Hematopoietic multipotent progenitor cell treated with erythropoietin and hydrocortisone succinate and interleukin-3 and kit ligand, for 17 days (in vitro differentiated cells): ENCODE measurements around the gene STXBP4.
"Not testable (repeated sequence)": the region's sequence is repeated elsewhere in the genome, so short reads cannot be mapped to it uniquely, and the experiment has no call there.

Source experiments
- DNase-seq: peaks from one replicate; pipeline ENCODE4 v3.0.0-alpha.2; 2015; ENCODE audit warnings: low spot score

The STXBP4 gene

DNA sequence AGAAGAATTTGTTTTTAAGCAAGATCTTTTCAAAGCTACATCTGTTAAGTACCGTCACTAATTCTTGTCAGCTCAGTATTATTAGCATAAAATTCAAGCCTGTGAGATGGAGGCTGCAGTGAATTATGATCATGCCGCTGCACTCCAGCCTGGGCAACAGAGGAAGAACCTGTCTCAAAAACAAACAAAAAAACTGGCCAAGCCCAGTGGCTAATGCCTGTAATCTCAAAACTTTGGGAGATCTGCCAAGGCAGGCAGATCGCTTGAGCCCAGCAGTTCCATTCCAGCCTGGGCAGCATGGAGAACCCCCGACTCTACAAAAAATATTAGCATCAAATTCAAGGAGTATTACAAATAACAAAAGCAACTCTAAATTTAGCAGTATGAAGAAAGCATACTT lies 88.0 kb downstream of the STXBP4 start:
- no peak for DNase-seq

DNA sequence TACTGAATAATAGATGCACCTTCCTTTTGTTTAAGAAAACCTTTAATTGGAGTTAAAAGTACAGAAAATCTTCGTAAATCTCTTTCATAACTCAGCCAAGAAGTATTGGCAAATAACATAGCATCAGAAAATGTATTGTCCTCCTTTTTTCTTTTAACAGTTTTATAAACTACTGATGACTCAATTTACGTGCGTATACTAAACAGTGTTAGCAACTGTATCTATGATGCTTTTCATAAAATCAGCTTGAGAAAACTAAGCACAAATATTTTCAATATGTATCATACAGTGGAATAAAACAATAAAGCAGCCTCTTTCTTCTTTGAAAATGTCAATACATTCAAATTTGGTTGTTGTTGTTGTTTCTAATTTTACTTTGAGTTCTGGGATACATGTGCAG lies 88.6 kb downstream of the STXBP4 start:
- DNase-seq: no peak

DNA sequence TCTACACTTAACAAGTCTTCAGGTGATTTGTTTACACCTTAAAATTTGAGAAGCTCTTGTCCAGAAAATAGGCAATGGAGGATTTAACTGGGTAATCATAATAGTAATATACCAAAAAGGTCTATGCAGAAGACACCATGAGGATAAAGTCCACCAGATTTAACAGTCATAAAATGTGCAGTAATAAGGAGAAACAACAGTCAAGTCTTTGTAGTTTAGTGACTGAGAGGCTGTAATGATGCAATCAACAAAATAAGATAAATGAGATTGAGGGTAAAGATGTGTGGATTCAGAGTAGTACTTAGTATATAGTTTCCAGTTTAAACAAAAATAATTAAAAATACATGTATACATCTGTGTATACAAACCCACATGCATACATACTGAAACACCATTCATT lies 91.2 kb downstream of the STXBP4 start:
- DNase-seq: no peak

DNA sequence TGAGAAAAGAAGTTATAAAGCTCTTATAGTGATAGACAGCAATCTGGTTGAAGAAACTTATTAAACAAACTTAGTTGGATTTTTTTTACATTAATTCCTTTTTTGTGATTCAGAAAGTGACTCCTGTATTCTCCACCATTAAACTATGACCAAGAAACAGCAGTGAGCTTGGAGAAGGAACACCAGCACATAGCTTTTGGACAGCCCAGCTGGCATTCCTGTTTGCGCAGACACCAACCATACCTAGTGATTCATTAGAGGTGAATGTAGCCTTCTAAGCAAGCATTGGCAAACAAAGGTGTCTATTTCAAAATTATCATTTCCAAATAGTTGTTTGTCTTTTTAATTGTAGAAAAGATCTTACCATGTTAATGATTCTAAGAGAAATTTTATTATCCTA lies 94.4 kb downstream of the STXBP4 start:
- DNase-seq: no peak

DNA sequence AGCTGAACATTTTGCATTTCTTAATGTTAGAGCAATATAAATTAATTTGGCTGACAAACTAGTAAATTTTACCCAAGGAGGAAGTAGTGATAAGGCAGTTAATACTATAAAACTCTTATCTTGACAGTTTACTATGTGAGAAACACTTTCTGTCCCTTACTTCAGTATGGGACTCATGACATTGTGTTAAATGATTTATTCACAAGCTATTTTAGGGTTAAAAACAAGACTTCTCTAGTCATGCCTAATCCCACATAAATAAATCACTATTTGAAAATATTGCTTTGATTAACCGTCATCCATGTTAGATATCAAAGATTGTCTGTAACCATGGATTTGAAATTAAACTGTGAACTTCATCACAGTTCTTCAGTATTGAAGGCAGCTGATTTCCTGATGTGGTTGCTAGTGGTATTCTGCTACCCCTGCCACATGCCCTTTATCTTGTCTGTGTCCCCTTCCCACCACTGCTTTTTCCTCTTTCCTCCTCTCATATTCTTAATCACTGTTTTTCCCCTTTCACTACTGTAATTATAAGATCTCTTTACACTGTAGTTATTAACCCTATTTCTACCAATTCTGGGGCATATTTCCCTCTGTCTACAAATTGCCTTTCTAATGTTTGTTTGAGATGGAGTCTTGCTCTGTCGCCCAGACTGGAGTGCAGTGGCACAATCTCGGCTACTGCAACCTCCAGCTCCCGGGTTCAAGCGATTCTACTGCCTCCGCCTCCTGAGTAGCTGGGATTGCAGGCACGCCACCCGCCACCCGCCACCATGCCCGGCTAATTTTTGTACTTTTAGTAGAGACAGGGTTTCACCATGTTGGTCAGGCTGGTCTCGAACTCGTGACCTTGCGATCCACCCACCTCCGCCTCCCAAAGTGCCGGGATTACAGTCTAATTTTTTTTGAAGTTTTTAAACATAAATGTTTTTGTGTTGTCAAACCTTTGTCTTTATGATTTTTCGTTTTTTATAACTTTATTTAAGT lies 95.6 kb downstream of the STXBP4 start:
- DNase-seq: no peak

DNA sequence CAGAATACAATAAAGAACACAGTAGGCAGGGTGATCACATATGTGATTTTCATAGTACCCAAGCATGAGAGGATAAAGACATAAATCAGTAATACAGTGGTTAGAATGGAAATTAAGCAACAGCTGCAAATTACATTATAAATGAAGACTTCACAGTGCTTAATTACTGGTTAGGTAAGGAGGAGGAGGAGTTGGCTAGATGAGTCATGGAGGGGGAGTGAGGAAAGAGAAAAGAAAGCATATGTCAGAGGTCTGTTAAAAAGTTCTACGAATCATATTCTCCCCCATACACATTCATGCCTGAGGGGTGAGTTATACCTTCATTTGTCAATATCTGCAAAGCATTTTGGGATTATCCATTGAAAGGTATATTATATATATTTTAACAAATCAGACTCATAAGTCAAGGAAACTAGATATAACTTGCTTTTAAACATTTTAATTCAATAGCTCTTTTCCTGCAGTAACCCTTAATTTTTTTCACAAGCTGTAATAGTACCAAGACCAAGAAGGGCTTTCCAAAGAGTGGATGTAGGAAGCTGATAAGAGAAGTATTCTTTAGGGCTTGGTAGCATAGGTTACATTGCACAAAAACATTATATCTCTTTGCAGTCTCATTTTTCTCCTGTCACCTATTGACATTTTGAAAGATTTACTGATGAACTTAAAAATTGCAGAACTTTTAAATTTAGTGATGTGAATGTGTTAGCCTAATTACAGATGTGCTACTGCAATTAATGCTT lies 99.3 kb downstream of the STXBP4 start:
- DNase-seq: no peak

DNA sequence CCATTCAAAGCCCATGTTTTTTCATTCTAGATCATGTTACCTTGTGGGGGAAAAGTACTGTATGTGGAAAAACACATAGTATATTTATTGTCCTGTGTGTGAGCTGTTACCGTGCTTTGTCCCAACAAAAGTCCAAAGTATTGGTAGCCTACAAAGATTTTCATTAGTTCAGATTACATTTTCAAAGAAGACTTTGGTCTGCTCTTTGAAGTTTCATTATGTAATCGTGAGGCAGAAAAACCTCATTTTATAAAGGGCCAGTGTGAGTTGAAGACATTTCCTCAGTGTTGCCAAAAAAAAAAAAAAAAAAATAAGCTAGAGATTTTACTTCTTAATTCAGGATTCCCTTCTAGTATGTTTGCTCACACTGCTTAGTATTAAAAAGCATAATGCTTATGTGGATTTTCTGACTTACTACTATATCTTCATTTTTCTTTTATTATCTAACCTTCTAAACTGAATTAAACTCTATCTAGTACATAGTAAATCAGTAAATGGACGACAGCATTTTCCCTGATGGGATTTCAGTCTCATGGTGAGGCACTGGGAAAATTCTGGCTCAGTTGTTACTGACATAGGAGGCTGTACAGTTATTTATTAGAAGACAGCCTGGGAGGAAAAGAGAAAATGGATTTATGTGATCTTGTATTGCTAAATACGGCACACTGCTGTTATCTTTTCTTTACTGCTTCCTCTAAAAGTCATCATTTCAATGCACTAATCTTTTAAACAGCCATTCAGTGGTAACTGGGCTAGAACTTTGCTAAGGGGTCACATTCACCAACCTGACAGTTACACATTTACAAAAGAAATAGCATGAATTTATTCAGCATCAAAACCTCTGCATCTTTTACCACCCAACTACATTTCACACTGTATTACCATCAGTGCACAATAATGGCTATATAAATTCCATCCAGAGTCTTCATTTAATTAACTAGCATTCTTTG lies 100.6 kb downstream of the STXBP4 start:
- DNase-seq: no peak

DNA sequence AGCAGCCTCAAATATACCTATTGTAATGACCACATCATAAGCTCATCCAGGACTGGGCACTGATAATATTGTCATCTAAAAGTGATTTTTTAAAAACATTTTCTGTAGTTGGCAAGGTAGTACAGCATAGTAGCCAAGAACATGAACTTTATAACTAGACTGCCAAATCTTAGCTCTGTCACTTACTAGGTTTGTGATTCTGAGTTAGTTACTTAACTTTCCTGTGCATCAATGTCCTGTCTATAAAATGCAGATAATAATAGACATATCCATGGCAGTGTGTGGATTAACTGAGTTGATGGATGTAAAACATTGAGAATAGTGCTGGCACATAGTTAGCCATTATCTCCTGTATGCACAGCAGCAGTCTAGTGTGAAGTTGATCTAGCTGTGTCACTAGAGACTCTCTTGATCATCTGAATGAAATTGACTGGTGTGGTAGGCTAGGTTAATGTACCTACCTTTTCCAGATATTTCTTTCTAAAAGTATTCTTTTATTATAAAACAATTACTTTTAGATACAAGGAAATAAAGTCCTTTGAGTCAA lies 101.5 kb downstream of the STXBP4 start:
- DNase-seq: no peak

DNA sequence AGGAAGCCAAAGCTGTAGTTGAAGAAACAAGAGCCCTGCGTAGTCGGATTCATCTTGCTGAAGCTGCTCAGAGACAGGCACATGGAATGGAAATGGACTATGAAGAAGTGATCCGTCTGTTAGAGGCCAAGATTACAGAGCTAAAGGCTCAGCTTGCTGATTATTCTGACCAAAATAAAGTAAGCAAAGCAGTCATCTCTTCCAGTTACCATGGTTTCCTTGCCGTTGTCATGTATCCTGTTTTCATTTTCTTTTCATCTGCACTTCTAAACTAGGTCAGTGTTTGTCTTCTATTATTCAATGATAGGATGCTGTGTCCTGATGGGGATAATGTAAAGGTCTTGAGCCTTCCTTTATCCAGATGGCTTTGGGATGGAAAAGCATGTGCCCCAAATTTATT lies 104.3 kb downstream of the STXBP4 start:
- no peak for DNase-seq

DNA sequence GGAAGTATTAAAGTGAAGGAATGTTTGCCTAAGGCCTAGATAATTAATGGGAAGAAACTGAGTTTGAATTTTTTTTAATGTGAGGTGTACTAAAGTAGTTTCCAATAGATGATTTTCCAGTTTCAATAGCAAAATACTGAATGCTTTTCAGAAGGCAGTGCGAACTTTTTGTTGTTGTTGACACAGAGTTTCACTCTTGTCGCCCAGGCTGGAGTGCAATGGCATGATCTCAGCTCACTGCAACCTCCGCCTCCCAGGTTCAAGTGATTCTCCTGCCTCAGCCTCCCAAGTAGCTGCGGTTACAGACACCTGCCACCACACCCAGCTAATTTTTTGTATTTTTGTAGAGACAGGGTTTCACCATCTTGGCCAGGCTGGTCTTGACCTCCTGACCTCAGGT lies 104.9 kb downstream of the STXBP4 start:
- not testable (repeated sequence) for DNase-seq

DNA sequence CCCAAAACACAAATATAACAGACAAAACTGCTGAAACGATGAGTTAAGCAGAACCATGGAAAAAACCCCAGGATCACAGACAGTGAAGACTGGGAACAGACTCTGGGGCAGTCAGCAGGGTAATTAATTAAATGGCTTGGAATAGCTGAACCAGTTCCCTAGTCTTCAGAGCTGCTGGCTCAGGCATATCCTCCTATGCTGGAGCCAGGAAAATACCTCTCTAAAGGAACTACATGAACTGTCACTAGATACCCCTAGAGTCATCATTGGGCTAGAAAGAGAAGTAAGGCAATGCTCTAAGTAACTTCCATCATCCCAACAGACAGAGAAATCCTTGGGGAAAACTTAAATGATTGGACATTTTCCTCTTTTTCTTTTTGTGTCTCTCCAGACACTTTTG lies 113.0 kb downstream of the STXBP4 start:
- no peak for DNase-seq

DNA sequence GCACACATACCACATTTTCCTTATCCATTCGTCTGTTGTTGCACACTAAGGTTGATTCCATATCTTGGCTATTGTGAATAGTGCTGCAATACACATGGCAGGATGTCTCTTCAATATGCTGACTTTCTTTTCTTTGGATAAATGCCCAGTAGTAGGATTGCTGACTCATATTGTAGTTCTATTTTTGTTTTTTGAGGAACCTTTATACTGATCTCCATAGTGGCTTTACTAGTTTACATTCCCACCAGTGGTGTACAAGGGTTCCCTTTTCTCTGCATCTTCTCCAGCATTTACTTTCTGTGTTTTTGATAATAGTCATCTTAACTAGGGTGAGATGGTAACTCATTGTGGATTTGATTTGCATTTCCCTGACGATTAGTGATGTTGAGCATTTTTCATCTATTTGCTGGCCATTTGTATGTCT lies 118.1 kb downstream of the STXBP4 start:
- DNase-seq: peak; percentile 15

DNA sequence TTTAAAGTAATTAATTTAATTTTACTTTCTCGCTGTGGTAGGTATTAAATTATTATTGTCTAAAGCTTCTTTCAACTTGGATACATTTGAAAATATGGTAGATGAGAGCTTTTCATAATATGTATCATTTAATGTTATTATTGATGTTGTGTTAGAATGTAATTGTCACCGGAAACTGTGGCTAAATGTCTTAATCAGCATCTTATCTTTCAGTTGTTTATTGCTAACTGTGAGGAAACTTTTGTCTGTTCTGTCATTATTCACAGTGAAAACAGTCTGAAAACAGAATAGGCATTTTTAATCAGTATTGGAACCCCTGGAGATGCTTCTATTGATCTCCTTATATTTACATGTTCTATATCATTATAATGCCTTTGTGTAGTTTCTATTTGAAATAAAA lies 120.7 kb downstream of the STXBP4 start:
- no peak for DNase-seq

DNA sequence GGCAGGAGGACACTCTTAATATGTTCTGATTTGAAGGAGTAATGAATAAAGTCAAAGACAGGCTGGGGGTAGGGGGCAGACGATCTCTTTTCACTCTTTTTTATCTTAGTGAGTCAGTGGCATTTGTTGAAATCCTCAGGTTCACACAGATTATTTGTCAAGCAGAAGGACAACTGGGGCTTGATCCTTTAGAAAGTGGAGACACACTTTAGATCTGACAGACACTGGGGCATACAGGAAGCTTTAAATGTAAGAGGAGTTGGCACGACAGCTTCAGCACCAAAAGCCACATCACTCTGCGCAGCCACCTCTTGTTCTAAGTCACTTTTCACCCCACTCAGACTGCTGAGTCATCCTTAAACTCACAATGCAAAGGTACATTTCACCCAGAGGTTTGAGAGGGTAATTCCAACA lies 121.5 kb downstream of the STXBP4 start:
- no peak for DNase-seq

DNA sequence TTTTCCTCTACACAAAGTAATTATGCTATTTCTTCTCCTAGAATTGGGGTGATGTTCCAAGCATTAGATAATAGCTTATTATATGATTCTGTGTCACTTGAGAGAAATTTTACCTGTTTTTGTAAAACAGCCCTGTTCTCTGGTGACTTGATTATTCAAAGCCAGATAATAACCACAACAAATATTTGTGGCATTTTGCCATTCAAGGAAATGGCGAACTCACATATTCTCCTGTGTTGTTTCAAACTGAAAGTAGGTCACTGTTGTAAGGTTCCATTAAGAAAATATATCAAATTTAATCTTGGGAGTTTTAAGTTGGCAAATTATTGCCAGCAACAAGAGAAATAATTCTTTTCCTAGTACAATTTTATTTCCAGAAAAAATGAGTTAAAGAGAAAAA lies 124.8 kb downstream of the STXBP4 start:
- no peak for DNase-seq

DNA sequence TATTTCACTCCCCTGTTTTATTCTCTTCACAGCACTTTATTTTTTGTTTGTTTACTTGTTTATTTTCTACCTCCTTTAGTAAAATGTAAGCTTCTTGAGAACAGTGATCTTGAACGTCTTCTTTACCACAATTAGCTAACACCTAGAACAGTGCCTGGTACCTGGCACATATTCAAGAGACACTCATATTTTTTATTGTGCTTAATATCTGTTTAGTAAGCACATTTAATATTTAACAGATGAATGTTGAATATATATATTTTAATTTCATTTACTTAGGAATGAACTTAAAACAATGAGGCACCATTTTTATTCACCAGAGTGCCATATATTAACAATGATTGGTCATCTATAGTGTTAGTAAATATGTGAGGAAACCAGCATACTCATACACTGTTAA lies 130.2 kb downstream of the STXBP4 start:
- no peak for DNase-seq

DNA sequence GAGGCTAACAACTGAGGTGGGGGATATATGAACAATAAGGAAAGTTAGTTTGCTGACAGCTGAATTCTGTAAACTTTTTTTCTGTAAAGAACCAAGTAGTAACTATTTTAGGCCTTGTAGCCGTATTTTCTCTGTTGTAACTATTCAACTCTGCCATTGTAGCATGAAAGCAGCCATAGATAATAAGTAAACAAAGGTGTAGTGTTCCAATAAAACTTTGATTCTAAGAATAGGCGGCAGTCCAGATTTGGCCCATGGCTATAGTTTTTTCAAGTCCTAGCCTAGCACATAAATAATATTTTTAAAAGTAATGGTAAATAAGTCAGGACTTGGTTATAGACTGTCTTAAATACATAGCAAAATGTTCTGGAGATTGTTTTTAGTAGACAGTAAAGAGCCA lies 142.0 kb downstream of the STXBP4 start:
- no peak for DNase-seq

DNA sequence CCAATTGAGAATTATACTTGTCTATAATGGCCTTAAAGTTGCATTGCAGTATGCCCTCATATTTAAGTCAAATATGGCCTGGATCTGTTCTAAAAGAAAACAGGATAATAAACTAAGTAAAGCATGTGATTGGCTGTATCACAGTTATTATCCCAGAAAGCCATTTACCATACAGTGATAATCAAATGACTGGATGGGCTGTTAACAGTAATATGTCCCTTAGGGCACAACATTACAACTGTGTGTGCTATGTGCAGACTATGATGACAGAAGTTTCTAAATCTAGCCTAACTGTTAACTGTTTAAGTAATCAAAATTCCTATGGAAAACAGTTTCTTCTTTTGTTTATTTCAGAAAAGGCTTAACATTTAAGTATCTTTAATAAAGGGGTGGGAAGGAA lies 145.7 kb downstream of the STXBP4 start:
- DNase-seq: no peak

DNA sequence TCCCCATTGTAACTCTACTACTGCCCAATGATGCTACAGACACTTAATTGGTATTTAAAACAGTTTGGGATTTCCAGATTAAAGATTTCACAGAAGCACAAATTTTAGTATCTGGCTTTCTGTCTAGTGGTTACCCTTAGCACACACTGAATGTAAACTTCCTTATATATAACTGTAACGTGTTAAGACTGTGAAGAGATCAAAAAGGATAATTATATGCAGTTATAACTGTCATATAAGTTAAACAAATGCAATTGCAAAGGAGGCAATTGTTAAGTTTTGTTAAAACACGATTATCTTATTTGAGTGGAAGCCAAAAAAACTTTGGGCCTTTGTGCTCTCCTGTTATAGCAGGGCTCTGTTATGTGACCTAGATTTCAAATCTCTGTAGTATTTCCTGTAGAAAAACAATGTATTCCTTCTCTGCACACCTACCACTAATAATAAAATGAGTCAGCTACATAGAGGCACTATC lies 147.9 kb downstream of the STXBP4 start:
- no peak for DNase-seq

DNA sequence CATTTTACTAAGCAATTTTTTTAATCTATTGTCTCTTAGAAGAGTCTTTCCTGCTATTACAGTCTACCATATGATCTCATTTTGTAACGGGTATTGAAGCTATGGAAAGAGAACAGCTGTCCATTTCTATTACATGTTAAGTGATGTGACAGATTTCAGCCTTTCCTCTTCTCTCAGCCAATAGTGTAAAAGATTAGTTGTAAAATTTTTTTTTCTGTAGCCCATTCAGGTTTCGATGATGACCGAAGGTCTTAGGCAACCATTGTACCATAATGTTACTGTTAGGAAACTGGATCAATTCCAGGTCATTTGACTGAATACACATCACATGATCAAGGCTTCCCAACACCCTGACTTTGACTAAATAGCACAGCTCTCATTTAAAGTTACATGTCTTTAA lies 148.6 kb downstream of the STXBP4 start:
- no peak for DNase-seq

DNA sequence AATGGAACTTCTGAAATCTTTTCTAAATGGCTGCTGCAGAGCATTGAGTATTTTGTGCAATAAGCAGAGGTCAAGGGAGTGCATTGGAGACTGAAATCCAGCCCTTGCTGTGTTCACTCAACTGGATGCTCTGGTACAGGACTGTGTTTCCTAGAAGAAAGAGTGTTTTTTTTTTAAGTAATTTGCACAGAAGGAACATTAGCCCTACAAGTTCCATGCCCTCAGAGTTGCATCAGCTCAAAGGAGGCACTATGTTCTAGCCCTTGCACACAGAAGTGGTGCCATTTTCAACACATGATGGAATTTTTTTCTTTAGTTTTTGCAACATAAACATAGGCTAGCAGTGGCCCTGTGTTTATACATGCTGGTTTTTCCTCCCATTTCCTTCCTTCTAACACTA lies 152.1 kb downstream of the STXBP4 start:
- DNase-seq: no peak

DNA sequence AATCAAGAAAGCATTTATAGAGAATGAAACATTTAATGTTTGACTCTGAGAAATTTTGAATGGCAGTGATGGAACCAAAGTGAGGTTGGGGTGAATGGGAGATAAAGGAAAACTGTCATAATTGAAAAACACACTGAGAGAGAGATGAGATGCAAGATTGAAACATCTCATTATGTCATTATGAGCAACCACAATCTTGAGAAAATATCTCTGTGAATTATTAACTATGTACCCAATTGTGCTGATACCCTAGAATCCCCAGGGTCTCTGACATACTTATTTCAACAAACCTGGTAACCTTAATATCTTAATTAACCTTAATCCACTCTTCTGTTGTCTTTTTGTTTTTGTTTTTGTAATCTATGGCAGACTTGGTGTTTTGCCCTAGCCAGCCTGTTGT lies 152.7 kb downstream of the STXBP4 start:
- no peak for DNase-seq
